ENCODE results near the gene CDKAL1.

DNA sequence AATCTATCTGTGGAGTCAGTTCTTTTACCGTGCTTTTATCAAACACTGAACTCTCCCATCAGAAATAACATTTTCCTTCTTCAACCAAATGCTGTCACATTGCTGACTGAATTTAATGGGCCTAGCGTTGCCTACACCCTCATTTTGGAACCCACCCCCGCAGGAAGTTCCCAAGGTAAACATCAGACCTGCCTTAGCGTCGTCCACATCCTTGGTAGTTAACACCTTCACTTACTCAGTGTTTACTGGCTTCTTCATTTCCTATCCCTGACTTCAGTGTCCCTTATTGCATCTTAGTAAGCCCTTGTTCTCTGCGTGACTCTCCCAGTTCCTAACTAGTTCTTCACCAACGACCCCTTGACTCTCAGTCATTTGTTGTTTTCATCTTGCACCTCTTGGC lies 567.9 kb downstream of the CDKAL1 start:
- TF ChIP-seq, protein P1, sequence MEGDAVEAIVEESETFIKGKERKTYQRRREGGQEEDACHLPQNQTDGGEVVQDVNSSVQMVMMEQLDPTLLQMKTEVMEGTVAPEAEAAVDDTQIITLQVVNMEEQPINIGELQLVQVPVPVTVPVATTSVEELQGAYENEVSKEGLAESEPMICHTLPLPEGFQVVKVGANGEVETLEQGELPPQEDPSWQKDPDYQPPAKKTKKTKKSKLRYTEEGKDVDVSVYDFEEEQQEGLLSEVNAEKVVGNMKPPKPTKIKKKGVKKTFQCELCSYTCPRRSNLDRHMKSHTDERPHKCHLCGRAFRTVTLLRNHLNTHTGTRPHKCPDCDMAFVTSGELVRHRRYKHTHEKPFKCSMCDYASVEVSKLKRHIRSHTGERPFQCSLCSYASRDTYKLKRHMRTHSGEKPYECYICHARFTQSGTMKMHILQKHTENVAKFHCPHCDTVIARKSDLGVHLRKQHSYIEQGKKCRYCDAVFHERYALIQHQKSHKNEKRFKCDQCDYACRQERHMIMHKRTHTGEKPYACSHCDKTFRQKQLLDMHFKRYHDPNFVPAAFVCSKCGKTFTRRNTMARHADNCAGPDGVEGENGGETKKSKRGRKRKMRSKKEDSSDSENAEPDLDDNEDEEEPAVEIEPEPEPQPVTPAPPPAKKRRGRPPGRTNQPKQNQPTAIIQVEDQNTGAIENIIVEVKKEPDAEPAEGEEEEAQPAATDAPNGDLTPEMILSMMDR (IDR thresholded peaks at IDR 0.05), result no peak
- no peak for TF ChIP-seq POLR2A (IDR thresholded peaks at IDR 0.05)
- TF ChIP-seq EP300 (IDR thresholded peaks at IDR 0.05), result no peak

All from tibial nerve (tissue), 4 donors.